ENCODE measurements around the gene UFSP1. TPM values are rescaled to one million over a fixed set of nuclear protein-coding genes. Genes with fewer than 3 reads are reported as not detected.
"Not testable (repeated sequence)": the region's sequence is repeated elsewhere in the genome, so short reads cannot be mapped to it uniquely, and the experiment has no call there.

UFSP1 gene
- total RNA-seq, 1 donor: 1.5 TPM

GRCh38 chr7:100860702-100861615 is 28.6 kb downstream of the UFSP1 start:
- Histone ChIP-seq H3K4me1 (ENCODE audit: insufficient read depth, low read length) (peaks cover 12% of the 10 kb centered on the region), H3K27me3 (ENCODE audit: insufficient read depth, low read length) (no peaks in the 10 kb centered on the region), H3K9me3 (ENCODE audit: low read depth, low read length) (no peaks in the 10 kb centered on the region), H3K4me3 (ENCODE audit: low read length) (no peak overlapping the region)

- no peaks in the 10 kb centered on the region for H3K9me3 ChIP-seq (ENCODE audit: low read depth, low read length)
- no peaks in the 10 kb centered on the region for H3K27me3 ChIP-seq (ENCODE audit: insufficient read depth, low read length)
- peaks cover 1% of the 10 kb centered on the region for H3K4me1 ChIP-seq (ENCODE audit: insufficient read depth, low read length)
- H3K4me3 ChIP-seq (ENCODE audit: low read length): no peak overlapping the region
Measured at GRCh38 chr7:100859856-100860255, 29.7 kb downstream of the UFSP1 start.

GRCh38 chr7:100856871-100857282 is 32.6 kb downstream of the UFSP1 start:
- Histone ChIP-seq H3K9me3 (ENCODE audit: low read depth, low read length) (no peaks in the 10 kb centered on the region), H3K4me1 (ENCODE audit: insufficient read depth, low read length) (peaks cover 24% of the 10 kb centered on the region), H3K27me3 (ENCODE audit: insufficient read depth, low read length) (no peaks in the 10 kb centered on the region), H3K4me3 (ENCODE audit: low read length) (no peak overlapping the region)

DNA sequence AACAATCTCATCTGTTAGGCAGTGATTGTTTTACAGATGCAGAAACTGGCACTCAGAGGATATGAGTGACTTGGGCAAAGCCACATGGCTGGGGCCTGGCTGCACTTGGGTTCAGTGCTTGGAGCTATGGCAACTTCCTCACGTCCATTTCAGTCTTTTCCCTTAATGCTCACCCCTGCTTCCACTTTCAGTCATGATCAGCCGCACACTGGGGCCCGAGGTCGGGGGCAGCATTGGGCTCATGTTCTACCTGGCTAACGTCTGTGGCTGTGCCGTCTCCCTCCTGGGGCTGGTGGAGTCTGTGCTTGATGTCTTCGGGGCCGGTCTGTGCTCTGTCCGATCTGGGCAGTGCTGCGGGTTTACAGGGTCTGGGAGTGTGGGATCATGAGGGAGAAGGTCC is 34.0 kb downstream of the UFSP1 start:
- Histone ChIP-seq H3K27me3 (ENCODE audit: insufficient read depth, low read length) (no peaks in the 10 kb centered on the region), H3K4me1 (ENCODE audit: insufficient read depth, low read length) (peaks cover 29% of the 10 kb centered on the region), H3K4me3 (ENCODE audit: low read length) (no peak overlapping the region), H3K9me3 (ENCODE audit: low read depth, low read length) (no peaks in the 10 kb centered on the region)

GRCh38 chr7:100854899-100855298 is 34.6 kb downstream of the UFSP1 start:
- H3K9me3 ChIP-seq (ENCODE audit: low read depth, low read length): not testable (repeated sequence)

DNA sequence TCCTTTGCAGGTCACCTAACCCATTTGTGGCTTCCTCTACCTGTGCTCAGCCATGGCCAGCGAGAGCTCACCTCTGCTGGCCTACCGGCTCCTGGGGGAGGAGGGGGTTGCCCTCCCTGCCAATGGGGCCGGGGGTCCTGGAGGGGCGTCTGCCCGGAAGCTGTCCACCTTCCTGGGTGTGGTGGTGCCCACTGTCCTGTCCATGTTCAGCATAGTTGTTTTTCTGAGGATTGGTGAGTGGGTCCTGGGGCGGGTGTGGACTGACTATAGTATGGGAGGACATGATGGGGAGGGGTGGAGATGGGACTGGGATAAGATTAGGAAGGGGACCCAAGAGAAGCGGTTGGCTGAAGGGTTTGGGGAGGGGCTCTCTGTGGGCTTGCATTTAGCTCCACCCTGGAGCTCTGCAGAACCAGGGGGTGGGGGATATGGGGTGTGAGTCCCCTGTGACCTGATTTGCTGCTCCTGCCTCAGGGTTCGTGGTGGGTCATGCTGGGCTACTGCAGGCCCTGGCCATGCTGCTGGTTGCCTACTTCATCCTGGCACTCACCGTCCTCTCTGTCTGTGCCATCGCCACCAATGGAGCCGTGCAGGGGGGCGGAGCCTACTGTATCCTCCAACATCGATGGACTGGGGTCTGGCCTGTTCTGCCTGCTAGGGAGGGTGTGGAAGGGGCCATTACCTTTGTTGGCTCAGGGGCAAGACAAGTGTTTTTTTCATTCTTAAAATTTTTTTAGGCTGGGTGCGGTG is 35.2 kb downstream of the UFSP1 start:
- Histone ChIP-seq H3K9me3 (ENCODE audit: low read depth, low read length) (no peaks in the 10 kb centered on the region), H3K27me3 (ENCODE audit: insufficient read depth, low read length) (no peaks in the 10 kb centered on the region), H3K4me3 (ENCODE audit: low read length) (no peak overlapping the region), H3K4me1 (ENCODE audit: insufficient read depth, low read length) (peaks cover 29% of the 10 kb centered on the region)

More at GRCh38 chr7:100854899-100855298, 34.6 kb downstream of the UFSP1 start:
- peaks cover 29% of the 10 kb centered on the region for H3K4me1 ChIP-seq (ENCODE audit: insufficient read depth, low read length)
- H3K27me3 ChIP-seq (ENCODE audit: insufficient read depth, low read length); H3K4me3 ChIP-seq (ENCODE audit: low read length): not testable (repeated sequence)

DNA sequence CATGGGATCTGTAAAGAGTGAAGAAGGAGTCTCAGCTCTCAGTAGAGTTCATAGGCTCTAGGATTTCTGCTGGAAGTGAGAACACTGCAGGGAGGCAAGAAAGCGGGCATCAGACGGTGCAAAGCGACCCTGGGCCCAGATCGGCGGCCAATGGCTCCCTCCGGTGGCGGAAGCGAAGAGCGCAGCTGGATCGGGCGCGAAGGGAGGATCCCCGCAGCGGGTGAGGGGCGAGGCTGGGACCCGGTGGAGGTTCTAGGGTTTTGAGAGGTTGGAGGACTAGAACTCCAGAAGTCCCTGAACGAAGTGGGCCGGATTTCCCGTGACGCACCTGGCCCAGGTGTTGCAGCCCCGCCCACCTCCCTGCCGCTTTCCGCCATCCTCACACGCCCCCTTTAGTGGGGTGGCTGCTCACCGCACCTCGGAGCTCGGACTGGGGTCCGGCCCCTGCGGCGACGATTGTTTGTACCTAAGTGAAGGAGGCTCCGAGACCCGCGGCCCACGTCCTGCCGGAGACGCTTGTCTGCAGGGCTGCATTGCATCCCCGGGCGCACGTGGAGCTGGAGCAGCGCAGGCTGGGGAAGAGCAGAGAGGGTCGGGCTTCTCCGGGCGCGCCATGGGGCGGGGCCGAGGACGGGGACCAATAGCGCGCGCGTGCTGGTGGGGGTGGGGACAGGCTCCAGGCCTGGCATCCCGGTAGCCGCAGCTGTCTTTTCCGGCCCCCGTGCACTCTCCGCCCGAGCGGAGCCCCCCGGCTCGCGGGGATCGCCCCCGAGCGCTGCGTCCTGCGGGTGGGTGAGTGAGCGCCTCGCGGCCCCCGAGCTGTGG is 37.3 kb downstream of the UFSP1 start, which contains the start of gene SLC12A9:
Gene SLC12A9, plus strand, starts transcription at position 666 of the 825 bp plus-strand sequence. CDS start 1,485 bp downstream, outside the sequence.
- H3K4me3 ChIP-seq (ENCODE audit: low read length): peak within 1 kb of the TSS; percentile 67
- H3K27me3 ChIP-seq (ENCODE audit: insufficient read depth, low read length): no peaks in the 10 kb centered on the region
- H3K9me3 ChIP-seq (ENCODE audit: low read depth, low read length): no peaks in the 10 kb centered on the region
- peaks cover 29% of the 10 kb centered on the region for H3K4me1 ChIP-seq (ENCODE audit: insufficient read depth, low read length)

- no peaks in the 10 kb centered on the region for H3K9me3 ChIP-seq (ENCODE audit: low read depth, low read length)
- H3K4me1 ChIP-seq (ENCODE audit: insufficient read depth, low read length): peaks cover 10% of the 10 kb centered on the region
- H3K27me3 ChIP-seq (ENCODE audit: insufficient read depth, low read length): no peaks in the 10 kb centered on the region
- no peak overlapping the region for H3K4me3 ChIP-seq (ENCODE audit: low read length)
Measured at GRCh38 chr7:100847360-100847759, 42.2 kb downstream of the UFSP1 start.

DNA sequence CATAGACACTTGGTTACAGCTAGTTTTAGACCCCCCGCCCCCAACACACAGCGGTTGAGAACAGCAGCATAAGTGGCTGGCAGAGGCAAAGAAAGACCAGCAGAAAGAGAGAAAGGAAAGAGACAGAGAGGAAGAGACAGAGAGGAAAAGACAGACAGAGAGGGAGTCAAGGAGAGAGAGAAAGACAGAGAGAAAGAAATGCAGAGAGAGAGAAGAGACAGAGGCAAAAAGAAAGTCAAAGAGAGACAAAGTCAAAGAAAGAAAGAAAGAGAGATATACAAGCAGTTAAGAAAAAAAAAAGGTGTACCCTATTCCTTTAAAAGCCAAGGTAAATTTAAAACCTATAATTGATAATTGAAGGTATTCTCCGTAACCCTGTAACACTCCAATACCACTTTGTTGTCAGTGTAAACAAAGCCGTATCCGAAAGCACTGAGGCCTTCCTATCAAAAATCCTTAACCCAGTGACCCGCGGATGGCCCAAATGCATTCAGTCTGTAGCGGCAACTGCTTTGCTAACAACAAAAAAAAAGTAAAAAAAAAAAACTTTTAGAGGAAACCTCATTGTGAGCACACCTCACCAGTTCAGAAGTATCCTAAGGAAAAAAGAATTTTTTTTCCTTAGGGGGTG is 48.9 kb downstream of the UFSP1 start:
- no peaks in the 10 kb centered on the region for H3K9me3 ChIP-seq (ENCODE audit: low read depth, low read length)
- H3K27me3 ChIP-seq (ENCODE audit: insufficient read depth, low read length): no peaks in the 10 kb centered on the region
- H3K4me3 ChIP-seq (ENCODE audit: low read length): no peak overlapping the region
- H3K4me1 ChIP-seq (ENCODE audit: insufficient read depth, low read length): peaks cover 12% of the 10 kb centered on the region

GRCh38 chr7:100839361-100839760 is 50.2 kb downstream of the UFSP1 start:
- Histone ChIP-seq H3K9me3 (ENCODE audit: low read depth, low read length) (no peaks in the 10 kb centered on the region), H3K4me1 (ENCODE audit: insufficient read depth, low read length) (peaks cover 12% of the 10 kb centered on the region), H3K4me3 (ENCODE audit: low read length) (no peak overlapping the region), H3K27me3 (ENCODE audit: insufficient read depth, low read length) (no peaks in the 10 kb centered on the region)

Other genes with a start within 250 kb of the UFSP1 start
- gene TFR2, start 248.2 kb downstream of the UFSP1 start, total RNA-seq: 0.31 TPM
- gene ACTL6B, start 233.3 kb downstream of the UFSP1 start, total RNA-seq: not detected
- 82.2 TPM for gene GNB2, start 216.0 kb downstream of the UFSP1 start, total RNA-seq
- gene GIGYF1, start 195.5 kb downstream of the UFSP1 start, total RNA-seq: 26.3 TPM
- 10.4 TPM for gene POP7, start 183.6 kb downstream of the UFSP1 start, total RNA-seq
- not detected for gene EPO, start 169.2 kb downstream of the UFSP1 start, total RNA-seq
- not detected for gene ZAN, start 156.1 kb downstream of the UFSP1 start, total RNA-seq
- 4.1 TPM for gene EPHB4, start 62.2 kb downstream of the UFSP1 start, total RNA-seq
- 22.6 TPM for gene SLC12A9, start 37.0 kb downstream of the UFSP1 start, total RNA-seq
- gene TRIP6, start 22.3 kb downstream of the UFSP1 start, total RNA-seq: 2.2 TPM
- gene SRRT, start 14.6 kb downstream of the UFSP1 start, total RNA-seq: 51.4 TPM
- gene ACHE, start 6.2 kb upstream of the UFSP1 start, total RNA-seq: 0.21 TPM
- not detected for gene MUC3A, start 59.8 kb upstream of the UFSP1 start, total RNA-seq
- gene MUC12, start 79.8 kb upstream of the UFSP1 start, total RNA-seq: 0.10 TPM
- gene MUC17, start 130.4 kb upstream of the UFSP1 start, total RNA-seq: under 0.01 TPM
- gene TRIM56, start 195.8 kb upstream of the UFSP1 start, total RNA-seq: 10.4 TPM
- gene SERPINE1, start 237.4 kb upstream of the UFSP1 start, total RNA-seq: 2.3 TPM